ENCODE measurements around the gene DPT. TPM values are rescaled to one million over a fixed set of nuclear protein-coding genes. Genes with fewer than 3 reads are reported as not detected.
"Not testable (repeated sequence)": the region's sequence is repeated elsewhere in the genome, so short reads cannot be mapped to it uniquely, and the experiment has no call there.

The DPT gene
- total RNA-seq (not detected), total RNA-seq (0 reads per million in 2 donors)

- H3K9me3 ChIP-seq (ENCODE audit: control insufficient read depth, low read length, poor library complexity, severe bottlenecking), result no peaks in the 10 kb centered on the region
- DNase-seq, result no peak
- Mint-ChIP-seq H3K4me1 (peaks cover 7% of the 10 kb centered on the region), H3K27me3 (peaks cover 18% of the 10 kb centered on the region), H3K27ac (no peak within 1 kb of the TSS), H3K36me3 (ENCODE audit: low read depth) (no peaks in the 10 kb centered on the region), H3K4me3 (peak within 1 kb of the TSS; percentile 49)
- no peak for ATAC-seq
Measured at GRCh38 chr1:168728473-168729404, at the start of gene DPT. Gene DPT (minus strand): TSS chr1:168729206. CDS start chr1:168729174, 32 bp downstream.

GRCh38 chr1:168775366-168775765 lies 46.4 kb upstream of the DPT start:
- H3K36me3 Mint-ChIP-seq (ENCODE audit: low read depth), result no peaks in the 10 kb centered on the region
- no peak for ATAC-seq

GRCh38 chr1:168774241-168774640 lies 45.2 kb upstream of the DPT start:
- Mint-ChIP-seq H3K27ac (no peak overlapping the region), H3K27me3 (peaks cover 8% of the 10 kb centered on the region)

More at GRCh38 chr1:168775366-168775765, 46.4 kb upstream of the DPT start:
- peaks cover 4% of the 10 kb centered on the region for H3K9me3 ChIP-seq (ENCODE audit: control insufficient read depth, low read length, poor library complexity, severe bottlenecking)
- H3K27me3 Mint-ChIP-seq, result peaks cover 8% of the 10 kb centered on the region
- no peak overlapping the region for H3K27ac Mint-ChIP-seq
- H3K4me3 Mint-ChIP-seq, result no peak overlapping the region
- DNase-seq, result no peak
- peaks cover 3% of the 10 kb centered on the region for H3K4me1 Mint-ChIP-seq

GRCh38 chr1:168772428-168773060 lies 43.5 kb upstream of the DPT start:
- peaks cover 4% of the 10 kb centered on the region for H3K9me3 ChIP-seq (ENCODE audit: control insufficient read depth, low read length, poor library complexity, severe bottlenecking)
- no peak for ATAC-seq
- H3K4me3 Mint-ChIP-seq, result no peak overlapping the region

More at GRCh38 chr1:168774241-168774640, 45.2 kb upstream of the DPT start:
- Mint-ChIP-seq H3K4me3 (no peak overlapping the region), H3K4me1 (peaks cover 3% of the 10 kb centered on the region), H3K36me3 (ENCODE audit: low read depth) (no peaks in the 10 kb centered on the region)
- H3K9me3 ChIP-seq (ENCODE audit: control insufficient read depth, low read length, poor library complexity, severe bottlenecking), result peaks cover 4% of the 10 kb centered on the region
- ATAC-seq, result no peak
- no peak for DNase-seq

GRCh38 chr1:168771104-168771630 lies 42.2 kb upstream of the DPT start:
- no peak for ATAC-seq
- peaks cover 8% of the 10 kb centered on the region for H3K27me3 Mint-ChIP-seq
- H3K36me3 Mint-ChIP-seq (ENCODE audit: low read depth), result no peaks in the 10 kb centered on the region

More at GRCh38 chr1:168772428-168773060, 43.5 kb upstream of the DPT start:
- no peak for DNase-seq
- Mint-ChIP-seq H3K4me1 (peaks cover 3% of the 10 kb centered on the region), H3K27ac (no peak overlapping the region), H3K27me3 (peaks cover 8% of the 10 kb centered on the region), H3K36me3 (ENCODE audit: low read depth) (no peaks in the 10 kb centered on the region)

GRCh38 chr1:168769893-168770292 lies 40.9 kb upstream of the DPT start:
- H3K9me3 ChIP-seq (ENCODE audit: control insufficient read depth, low read length, poor library complexity, severe bottlenecking); H3K36me3 Mint-ChIP-seq (ENCODE audit: low read depth); H3K4me3 Mint-ChIP-seq; H3K27me3 Mint-ChIP-seq; H3K4me1 Mint-ChIP-seq; DNase-seq; ATAC-seq: not testable (repeated sequence)
- H3K27ac Mint-ChIP-seq, result peak overlapping the region; percentile 4

More at GRCh38 chr1:168771104-168771630, 42.2 kb upstream of the DPT start:
- H3K4me1 Mint-ChIP-seq, result peaks cover 3% of the 10 kb centered on the region
- no peak overlapping the region for H3K27ac Mint-ChIP-seq
- no peak overlapping the region for H3K4me3 Mint-ChIP-seq
- peaks cover 1% of the 10 kb centered on the region for H3K9me3 ChIP-seq (ENCODE audit: control insufficient read depth, low read length, poor library complexity, severe bottlenecking)
- no peak for DNase-seq

GRCh38 chr1:168767894-168768584 lies 39.0 kb upstream of the DPT start:
- no peak for DNase-seq
- ATAC-seq, result no peak
- Mint-ChIP-seq H3K4me1 (no peaks in the 10 kb centered on the region), H3K27ac (no peak overlapping the region), H3K27me3 (no peaks in the 10 kb centered on the region), H3K36me3 (ENCODE audit: low read depth) (no peaks in the 10 kb centered on the region), H3K4me3 (no peak overlapping the region)
- H3K9me3 ChIP-seq (ENCODE audit: control insufficient read depth, low read length, poor library complexity, severe bottlenecking), result no peaks in the 10 kb centered on the region

- H3K27me3 Mint-ChIP-seq, result no peaks in the 10 kb centered on the region
- DNase-seq, result no peak
Measured at GRCh38 chr1:168766568-168766967, 37.6 kb upstream of the DPT start.

GRCh38 chr1:168763031-168763430 lies 34.0 kb upstream of the DPT start:
- ATAC-seq (no peak), DNase-seq (no peak)
- no peak overlapping the region for H3K4me3 Mint-ChIP-seq
- no peaks in the 10 kb centered on the region for H3K9me3 ChIP-seq (ENCODE audit: control insufficient read depth, low read length, poor library complexity, severe bottlenecking)
- H3K4me1 Mint-ChIP-seq, result peaks cover 3% of the 10 kb centered on the region
- H3K36me3 Mint-ChIP-seq (ENCODE audit: low read depth), result no peaks in the 10 kb centered on the region
- no peak overlapping the region for H3K27ac Mint-ChIP-seq
- H3K27me3 Mint-ChIP-seq, result no peaks in the 10 kb centered on the region

More at GRCh38 chr1:168766568-168766967, 37.6 kb upstream of the DPT start:
- Mint-ChIP-seq H3K4me3 (no peak overlapping the region), H3K27ac (no peak overlapping the region), H3K36me3 (ENCODE audit: low read depth) (no peaks in the 10 kb centered on the region), H3K4me1 (peaks cover 3% of the 10 kb centered on the region)
- ATAC-seq, result no peak
- H3K9me3 ChIP-seq (ENCODE audit: control insufficient read depth, low read length, poor library complexity, severe bottlenecking), result no peaks in the 10 kb centered on the region

GRCh38 chr1:168762473-168762872 lies 33.5 kb upstream of the DPT start:
- H3K9me3 ChIP-seq (ENCODE audit: control insufficient read depth, low read length, poor library complexity, severe bottlenecking), result no peaks in the 10 kb centered on the region
- no peaks in the 10 kb centered on the region for H3K36me3 Mint-ChIP-seq (ENCODE audit: low read depth)
- no peak for ATAC-seq
- no peak overlapping the region for H3K4me3 Mint-ChIP-seq
- peaks cover 3% of the 10 kb centered on the region for H3K4me1 Mint-ChIP-seq
- no peak overlapping the region for H3K27ac Mint-ChIP-seq
- no peaks in the 10 kb centered on the region for H3K27me3 Mint-ChIP-seq
- no peak for DNase-seq

GRCh38 chr1:168760781-168761180 lies 31.8 kb upstream of the DPT start:
- DNase-seq (no peak), ATAC-seq (no peak)
- no peaks in the 10 kb centered on the region for H3K36me3 Mint-ChIP-seq (ENCODE audit: low read depth)
- H3K9me3 ChIP-seq (ENCODE audit: control insufficient read depth, low read length, poor library complexity, severe bottlenecking), result no peaks in the 10 kb centered on the region
- no peak overlapping the region for H3K4me3 Mint-ChIP-seq
- H3K27ac Mint-ChIP-seq, result no peak overlapping the region
- H3K27me3 Mint-ChIP-seq, result no peaks in the 10 kb centered on the region
- H3K4me1 Mint-ChIP-seq, result peaks cover 3% of the 10 kb centered on the region

- H3K4me3 Mint-ChIP-seq, result no peak overlapping the region
- no peaks in the 10 kb centered on the region for H3K27me3 Mint-ChIP-seq
- ATAC-seq, result no peak
- no peak for DNase-seq
- H3K36me3 Mint-ChIP-seq (ENCODE audit: low read depth), result no peaks in the 10 kb centered on the region
- H3K9me3 ChIP-seq (ENCODE audit: control insufficient read depth, low read length, poor library complexity, severe bottlenecking), result no peaks in the 10 kb centered on the region
- H3K27ac Mint-ChIP-seq, result no peak overlapping the region
- peaks cover 3% of the 10 kb centered on the region for H3K4me1 Mint-ChIP-seq
Measured at GRCh38 chr1:168760241-168760640, 31.2 kb upstream of the DPT start.

- no peak for ATAC-seq
- H3K4me3 Mint-ChIP-seq, result no peak overlapping the region
- no peak overlapping the region for H3K27ac Mint-ChIP-seq
- peaks cover 3% of the 10 kb centered on the region for H3K4me1 Mint-ChIP-seq
- H3K36me3 Mint-ChIP-seq (ENCODE audit: low read depth), result no peaks in the 10 kb centered on the region
- H3K9me3 ChIP-seq (ENCODE audit: control insufficient read depth, low read length, poor library complexity, severe bottlenecking), result no peaks in the 10 kb centered on the region
- no peak for DNase-seq
- peaks cover 6% of the 10 kb centered on the region for H3K27me3 Mint-ChIP-seq
Measured at GRCh38 chr1:168759077-168759476, 30.1 kb upstream of the DPT start.
